HG03064 (cell line): ENCODE measurements around the gene ADGRG1.
"Not testable (repeated sequence)": the region's sequence is repeated elsewhere in the genome, so short reads cannot be mapped to it uniquely, and the experiment has no call there.

Experiments
- ATAC-seq: cut with Tn5 transposase; IDR thresholded peaks from one replicate; pipeline ENCODE4 v1.9.1; 2021; ENCODE audit warnings: low read depth; ENCODE audit not compliant: unreplicated experiment

ADGRG1 gene

GRCh38 chr16:57663917-57664661, 35.7 kb downstream of the ADGRG1 start:
- no peak for ATAC-seq

- no peak for ATAC-seq
These were observed 36.2 kb downstream of the ADGRG1 start for GRCh38 chr16:57664662-57665025.

GRCh38 chr16:57665541-57665940, 37.1 kb downstream of the ADGRG1 start:
- no peak for ATAC-seq

- ATAC-seq = no peak
These were observed 38.1 kb downstream of the ADGRG1 start for GRCh38 chr16:57666353-57667047.

- no peak for ATAC-seq
These were observed 38.7 kb downstream of the ADGRG1 start for GRCh38 chr16:57667048-57667525.

- no peak for ATAC-seq
These were observed 39.3 kb downstream of the ADGRG1 start for GRCh38 chr16:57667526-57668262.

- ATAC-seq = no peak
These were observed 39.8 kb downstream of the ADGRG1 start, which contains the start of gene ADGRG3 for GRCh38 chr16:57668263-57668571. TSS of gene ADGRG3 (plus strand) at chr16:57668306. CDS start at chr16:57668348, 42 bp downstream.

GRCh38 chr16:57668630-57669475, 40.4 kb downstream of the ADGRG1 start:
- no peak for ATAC-seq

GRCh38 chr16:57669476-57670162, 41.2 kb downstream of the ADGRG1 start:
- no peak for ATAC-seq

GRCh38 chr16:57670196-57670595, 41.8 kb downstream of the ADGRG1 start:
- no peak for ATAC-seq

- not testable (repeated sequence) for ATAC-seq
These were observed 43.0 kb downstream of the ADGRG1 start for GRCh38 chr16:57671451-57671850.

- no peak for ATAC-seq
These were observed 44.0 kb downstream of the ADGRG1 start for GRCh38 chr16:57672416-57672815.

- no peak for ATAC-seq
These were observed 44.4 kb downstream of the ADGRG1 start for GRCh38 chr16:57672824-57673223.

GRCh38 chr16:57675741-57676551, 47.5 kb downstream of the ADGRG1 start:
- ATAC-seq = no peak

- ATAC-seq = no peak
These were observed 48.2 kb downstream of the ADGRG1 start for GRCh38 chr16:57676553-57677085.

GRCh38 chr16:57677622-57678369, 49.4 kb downstream of the ADGRG1 start:
- no peak for ATAC-seq

- no peak for ATAC-seq
These were observed 50.6 kb downstream of the ADGRG1 start for GRCh38 chr16:57679016-57679415.
